ENCODE data around the gene NAT8L. TPM values are rescaled to one million over a fixed set of nuclear protein-coding genes. Genes with fewer than 3 reads are reported as not detected.

Gene NAT8L
- total RNA-seq, 1 experiment from 2014 or later: 3.0 TPM

GRCh38 chr4:2071252-2071911 lies 12.3 kb downstream of the NAT8L start:
- in situ Hi-C loops (cut with HindIII; ENCODE audit: low pct_unique_long_range_greater_than_20kb, low sequenced_read_pairs): no loop called here

GRCh38 chr4:2071912-2072867 lies 13.1 kb downstream of the NAT8L start:
- DNase-seq (ENCODE audit: low read depth): no peak
- in situ Hi-C loops (cut with HindIII; ENCODE audit: low pct_unique_long_range_greater_than_20kb, low sequenced_read_pairs): no loop called here

More at GRCh38 chr4:2071252-2071911, 12.3 kb downstream of the NAT8L start:
- DNase-seq (ENCODE audit: low read depth): no peak

GRCh38 chr4:2072971-2073807 lies 14.1 kb downstream of the NAT8L start:
- no peak for DNase-seq (ENCODE audit: low read depth)
- in situ Hi-C loops (cut with HindIII; ENCODE audit: low pct_unique_long_range_greater_than_20kb, low sequenced_read_pairs): no loop called here

GRCh38 chr4:2073808-2074481 lies 14.8 kb downstream of the NAT8L start:
- in situ Hi-C loops (cut with HindIII; ENCODE audit: low pct_unique_long_range_greater_than_20kb, low sequenced_read_pairs): no loop called here
- no peak for DNase-seq (ENCODE audit: low read depth)

- in situ Hi-C loops (cut with HindIII; ENCODE audit: low pct_unique_long_range_greater_than_20kb, low sequenced_read_pairs): no loop called here
- no peak for DNase-seq (ENCODE audit: low read depth)
Observed at GRCh38 chr4:2074588-2074987, 15.5 kb downstream of the NAT8L start.

GRCh38 chr4:2075171-2075986 lies 16.3 kb downstream of the NAT8L start:
- in situ Hi-C loops (cut with HindIII; ENCODE audit: low pct_unique_long_range_greater_than_20kb, low sequenced_read_pairs): no loop called here

GRCh38 chr4:2075987-2076907 lies 17.1 kb downstream of the NAT8L start:
- in situ Hi-C loops (cut with HindIII; ENCODE audit: low pct_unique_long_range_greater_than_20kb, low sequenced_read_pairs): no loop called here
- DNase-seq (ENCODE audit: low read depth): no peak

More at GRCh38 chr4:2075171-2075986, 16.3 kb downstream of the NAT8L start:
- DNase-seq (ENCODE audit: low read depth): no peak

- DNase-seq (ENCODE audit: low read depth): no peak
- in situ Hi-C loops (cut with HindIII; ENCODE audit: low pct_unique_long_range_greater_than_20kb, low sequenced_read_pairs): no loop called here
Observed at GRCh38 chr4:2076908-2077536, 17.9 kb downstream of the NAT8L start.

- in situ Hi-C loops (cut with HindIII; ENCODE audit: low pct_unique_long_range_greater_than_20kb, low sequenced_read_pairs): no loop called here
- no peak for DNase-seq (ENCODE audit: low read depth)
Observed at GRCh38 chr4:2077537-2078460, 18.7 kb downstream of the NAT8L start.

- in situ Hi-C loops (cut with HindIII; ENCODE audit: low pct_unique_long_range_greater_than_20kb, low sequenced_read_pairs): no loop called here
- no peak for DNase-seq (ENCODE audit: low read depth)
Observed at GRCh38 chr4:2078584-2078983, 19.5 kb downstream of the NAT8L start.

GRCh38 chr4:2079006-2079405 lies 19.9 kb downstream of the NAT8L start:
- DNase-seq (ENCODE audit: low read depth): no peak
- in situ Hi-C loops (cut with HindIII; ENCODE audit: low pct_unique_long_range_greater_than_20kb, low sequenced_read_pairs): no loop called here

GRCh38 chr4:2079926-2080325 lies 20.8 kb downstream of the NAT8L start:
- DNase-seq (ENCODE audit: low read depth): no peak
- in situ Hi-C loops (cut with HindIII; ENCODE audit: low pct_unique_long_range_greater_than_20kb, low sequenced_read_pairs): no loop called here

- in situ Hi-C loops (cut with HindIII; ENCODE audit: low pct_unique_long_range_greater_than_20kb, low sequenced_read_pairs): no loop called here
- DNase-seq (ENCODE audit: low read depth): no peak
Observed at GRCh38 chr4:2080429-2081300, 21.5 kb downstream of the NAT8L start.

- DNase-seq (ENCODE audit: low read depth): no peak
- in situ Hi-C loops (cut with HindIII; ENCODE audit: low pct_unique_long_range_greater_than_20kb, low sequenced_read_pairs): no loop called here
Observed at GRCh38 chr4:2081540-2081939, 22.4 kb downstream of the NAT8L start.
